BJ (cell line): Measurements from ENCODE around the gene RBMS1. TPM values are rescaled to one million over a fixed set of nuclear protein-coding genes. Genes with fewer than 3 reads are reported as not detected.

Source experiments
- CTCF ChIA-PET: fragments of 350-600 bp; formaldehyde crosslinking; extraction: SDS; loops from one replicate; lab custom pipeline; 2021; ENCODE audit warnings: antibody characterized with exemption, inconsistent platforms; lab: Yijun Ruan, JAX
- POLR2A ChIA-PET: fragments of 300-600 bp; sonication (Branson Sonifier 250); formaldehyde crosslinking; extraction: SDS; loops from one replicate; lab custom pipeline; 2021; ENCODE audit warnings: antibody characterized with exemption; lab: Charles Lee
- DNase-seq: peaks from one replicate; pipeline ENCODE4 v3.0.0-alpha.2; 2011; ENCODE audit warnings: low read depth
- H3K27me3 ChIP-seq: 2 replicates; pipeline ENCODE4 v1.6.0; 2011; ENCODE audit warnings: low read length; ENCODE audit not compliant: control insufficient read depth, insufficient read depth
- H3K36me3 ChIP-seq: 2 replicates; pipeline ENCODE4 v1.5.1; 2011; ENCODE audit warnings: low read length; ENCODE audit not compliant: control insufficient read depth, insufficient read depth
- H3K4me3 ChIP-seq: 2 replicates; pipeline ENCODE4 v1.5.1; 2011; ENCODE audit warnings: low read depth, mild to moderate bottlenecking, control low read depth, low read length
- CTCF ChIP-seq: IDR thresholded peaks from 2 replicates; pipeline ENCODE4 v1.5.1; 2011; ENCODE audit warnings: low read depth, mild to moderate bottlenecking, control low read depth, inconsistent platforms, low read length, moderate library complexity; ENCODE audit not compliant: insufficient read depth
- polyA plus RNA-seq: library from polyadenylated mRNA; depleted of rRNA; stranded (reverse); fragments of >200 nt; gene quantifications from 2 replicates; pipeline ENCODE4 v1.2.3, GENCODE V29; 2011

Gene RBMS1
- polyA plus RNA-seq, 1 experiment, result 80.1 TPM

GRCh38 chr2:160432633-160433032 lies 61.0 kb downstream of the RBMS1 start:
- H3K4me3 ChIP-seq, result no peak overlapping the region
- H3K36me3 ChIP-seq, result no peaks in the 10 kb centered on the region
- POLR2A ChIA-PET, result interaction anchor here (0.6 kb wide), 2 partner anchors 90 to 332 kb away, joined by 3 read pairs; no protein-coding TSS in a partner anchor
- CTCF ChIA-PET, result interaction anchor here (0.6 to 1.2 kb wide), 2 partner anchors 20 to 191 kb away, joined by 3 to 4 read pairs; no protein-coding TSS in a partner anchor
- no peaks in the 10 kb centered on the region for H3K27me3 ChIP-seq
- TF ChIP-seq CTCF, result 0 out of 2 replicates have a peak, but pooled peaks have one; percentile 5
- no peak for DNase-seq

GRCh38 chr2:160431441-160431840 lies 62.2 kb downstream of the RBMS1 start:
- CTCF ChIA-PET, result no interaction called here
- POLR2A ChIA-PET, result no interaction called here
- no peak for DNase-seq

GRCh38 chr2:160430001-160430344 lies 63.6 kb downstream of the RBMS1 start:
- ChIA-PET POLR2A (no interaction called here), CTCF (interaction anchor here (0.9 to 1.9 kb wide), 5 partner anchors 16 to 153 kb away, joined by 3 to 10 read pairs (median 4); no protein-coding TSS in a partner anchor)
- DNase-seq, result no peak
- no peaks in the 10 kb centered on the region for H3K27me3 ChIP-seq
- H3K36me3 ChIP-seq, result no peaks in the 10 kb centered on the region
- no peak overlapping the region for H3K4me3 ChIP-seq
- no peak for TF ChIP-seq CTCF

More at GRCh38 chr2:160431441-160431840, 62.2 kb downstream of the RBMS1 start:
- Histone ChIP-seq H3K27me3 (no peaks in the 10 kb centered on the region), H3K4me3 (no peak overlapping the region), H3K36me3 (no peaks in the 10 kb centered on the region)
- TF ChIP-seq CTCF, result no peak

- H3K36me3 ChIP-seq, result no peaks in the 10 kb centered on the region
These were observed 64.2 kb downstream of the RBMS1 start for GRCh38 chr2:160429248-160430000.

More at GRCh38 chr2:160429248-160430000, 64.2 kb downstream of the RBMS1 start:
- no peak overlapping the region for H3K4me3 ChIP-seq
- peak; percentile 43 for TF ChIP-seq CTCF
- ChIA-PET POLR2A (no interaction called here), CTCF (interaction anchor here (0.6 to 1.9 kb wide), 14 partner anchors 12 to 537 kb away, joined by 3 to 10 read pairs (median 3); no protein-coding TSS in a partner anchor)
- DNase-seq, result no peak
- no peaks in the 10 kb centered on the region for H3K27me3 ChIP-seq
